CD4-positive, CD25-positive, alpha-beta regulatory T cell (primary cell): ENCODE results near the gene ABHD18. TPM values are rescaled to one million over a fixed set of nuclear protein-coding genes. Genes with fewer than 3 reads are reported as not detected.

ENCODE experiments used
- polyA plus RNA-seq, 4 donors: library from polyadenylated mRNA; unstranded; fragments of 300-500 nt; fragmentation: Illumina TruSeq; gene quantifications; one replicate each; pipeline ENCODE4 v1.2.3, GENCODE V29; 2021
- total RNA-seq: library from RNA; stranded (reverse); gene quantifications from one replicate; pipeline ENCODE4 v1.2.3, GENCODE V29; 2022

ABHD18 gene
- total and polyA plus RNA-seq, 5 donors from 2014 or later = 10.9 to 22.7 (median 12.7) TPM

Other genes starting within 250 kb of the ABHD18 start
- not detected for gene SLC25A31, start 235.0 kb upstream of the ABHD18 start, total RNA-seq
- gene SLC25A31, start 235.0 kb upstream of the ABHD18 start, polyA plus RNA-seq = not detected
- gene HSPA4L, start 183.1 kb upstream of the ABHD18 start, total RNA-seq = not detected
- not detected for gene HSPA4L, start 183.1 kb upstream of the ABHD18 start, polyA plus RNA-seq
- gene PLK4, start 84.5 kb upstream of the ABHD18 start, total RNA-seq = 13.8 TPM
- 1 to 10 TPM; 1.3 to 4.5 (median 2.4) TPM for gene PLK4, start 84.5 kb upstream of the ABHD18 start, polyA plus RNA-seq
- gene MFSD8, start 233 bp upstream of the ABHD18 start, total RNA-seq = 31.3 TPM
- 10 to 100 TPM in 2 of 4 donors, 1 to 10 TPM in 2; 7.2 to 12.7 (median 9.7) TPM for gene MFSD8, start 233 bp upstream of the ABHD18 start, polyA plus RNA-seq
- 8.8 TPM for gene LARP1B, start 95.9 kb downstream of the ABHD18 start, total RNA-seq
- gene LARP1B, start 95.9 kb downstream of the ABHD18 start, polyA plus RNA-seq = 1 to 10 TPM; 3.1 to 3.5 (median 3.3) TPM